PFSK-1 (cell line): ENCODE measurements around the gene LIN54.

Experiments
- POLR2AphosphoS5 ChIP-seq: IDR thresholded peaks from 2 replicates; pipeline ENCODE4 v1.6.1; 2012; ENCODE audit warnings: low read depth, mild to moderate bottlenecking, control low read depth, low read length, moderate library complexity
- REST ChIP-seq, 2 experiments: IDR thresholded peaks; 2 replicates each; pipeline versions ENCODE4 v1.6.1 to v1.8.0; 2011 to 2012; ENCODE audit warnings: low read depth in 2 of 2, low read length in 2 of 2, control low read depth in 1 of 2, inconsistent platforms in 1 of 2, mild to moderate bottlenecking in 1 of 2, moderate library complexity in 1 of 2; ENCODE audit not compliant: insufficient read depth in 1 of 2
- TAF1 ChIP-seq: IDR thresholded peaks from 2 replicates; pipeline ENCODE4 v1.6.1; 2012; ENCODE audit warnings: low read length, control low read depth, borderline replicate concordance; ENCODE audit not compliant: insufficient read depth

- TF ChIP-seq POLR2AphosphoS5 = no peak
- no peak for TF ChIP-seq TAF1
- TF ChIP-seq REST (IDR thresholded peaks at IDR 0.05; ENCODE audit: insufficient read depth in 1 of 2, low read depth in 2 of 2, low read length in 2 of 2) = no peak
These were observed 113.9 kb downstream of the LIN54 start for GRCh38 chr4:82896755-82897154.
